MCF 10A (cell line): ENCODE measurements around the gene PRDM8. TPM values are rescaled to one million over a fixed set of nuclear protein-coding genes. Genes with fewer than 3 reads are reported as not detected.
A peak's percentile ranks its signal among the peaks of the same experiment; 100 is the strongest.
"Not testable (repeated sequence)": the region's sequence is repeated elsewhere in the genome, so short reads cannot be mapped to it uniquely, and the experiment has no call there.

Experiments
- BruUV-seq: library from RNA; stranded (reverse); fragments of 400-500 nt; replicated peaks from 2 replicates; lab custom pipeline; 2021; lab: Mats Ljungman, UMichigan
- CTCF ChIA-PET: fragments of 300-600 bp; sonication (Branson Sonifier 250); formaldehyde crosslinking; extraction: SDS; loops from one replicate; lab custom pipeline; 2021; ENCODE audit warnings: antibody characterized with exemption, inconsistent platforms; lab: Yijun Ruan, JAX
- POLR2A ChIA-PET: fragments of 300-600, 350-650 bp; sonication (Branson Sonifier 250); formaldehyde crosslinking; extraction: SDS; loops from one replicate; lab custom pipeline; 2020; ENCODE audit warnings: antibody characterized with exemption, inconsistent platforms; lab: Yijun Ruan, JAX
- DNase-seq: peaks from one replicate; pipeline ENCODE4 v3.0.0-alpha.2; 2018; ENCODE audit not compliant: unreplicated experiment
- H3K27ac Mint-ChIP-seq: one replicate; pipeline ENCODE4 v1.8.0; 2022; ENCODE audit warnings: mild to moderate bottlenecking, low read depth, mixed read lengths; ENCODE audit not compliant: unreplicated experiment
- H3K27me3 Mint-ChIP-seq: one replicate; pipeline ENCODE4 v1.8.0; 2022; ENCODE audit warnings: mixed read lengths; ENCODE audit not compliant: insufficient read depth, unreplicated experiment
- H3K36me3 Mint-ChIP-seq: one replicate; pipeline ENCODE4 v1.8.0; 2022; ENCODE audit warnings: mild to moderate bottlenecking, moderate library complexity, mixed read lengths; ENCODE audit not compliant: insufficient read depth, unreplicated experiment
- H3K4me1 Mint-ChIP-seq: one replicate; pipeline ENCODE4 v1.8.0; 2022; ENCODE audit warnings: mixed read lengths; ENCODE audit not compliant: insufficient read depth, unreplicated experiment
- H3K4me3 Mint-ChIP-seq: one replicate; pipeline ENCODE4 v1.8.0; 2022; ENCODE audit warnings: mild to moderate bottlenecking, moderate library complexity, mixed read lengths; ENCODE audit not compliant: unreplicated experiment
- H3K9me3 Mint-ChIP-seq: one replicate; pipeline ENCODE4 v1.8.0; 2022; ENCODE audit warnings: mixed read lengths; ENCODE audit not compliant: unreplicated experiment
- intact Hi-C: fragments of 100-400 bp; cut with micrococcal nuclease; formaldehyde crosslinking; loops from 2 replicates; pipeline ENCODE4 v1.14.1; 2022
- total RNA-seq: library from RNA; stranded (reverse); gene quantifications from 2 replicates; pipeline ENCODE4 v1.2.3, GENCODE V29; 2022
- TF ChIP-seq, protein P1 (sequence below): fragments of 200-600 bp; IDR thresholded peaks from one replicate; pipeline ENCODE4 v1.8.0; 2022; ENCODE audit warnings: antibody characterized with exemption, mild to moderate bottlenecking; ENCODE audit not compliant: unreplicated experiment

The PRDM8 gene
- total RNA-seq, 1 experiment from 2014 or later = 4.9 TPM

- Mint-ChIP-seq H3K4me3 (no peak overlapping the region), H3K4me1 (peaks cover 5% of the 10 kb centered on the region), H3K27me3 (no peaks in the 10 kb centered on the region), H3K36me3 (no peaks in the 10 kb centered on the region), H3K27ac (no peak overlapping the region), H3K9me3 (no peaks in the 10 kb centered on the region)
- BruUV-seq = no TSS peak
- DNase-seq = no peak
- CTCF ChIA-PET = interaction anchor here (0.6 to 3.0 kb wide), 5 partner anchors 11 to 905 kb away, joined by 3 to 10 read pairs (median 3); no protein-coding TSS in a partner anchor
- TF ChIP-seq, protein P1, sequence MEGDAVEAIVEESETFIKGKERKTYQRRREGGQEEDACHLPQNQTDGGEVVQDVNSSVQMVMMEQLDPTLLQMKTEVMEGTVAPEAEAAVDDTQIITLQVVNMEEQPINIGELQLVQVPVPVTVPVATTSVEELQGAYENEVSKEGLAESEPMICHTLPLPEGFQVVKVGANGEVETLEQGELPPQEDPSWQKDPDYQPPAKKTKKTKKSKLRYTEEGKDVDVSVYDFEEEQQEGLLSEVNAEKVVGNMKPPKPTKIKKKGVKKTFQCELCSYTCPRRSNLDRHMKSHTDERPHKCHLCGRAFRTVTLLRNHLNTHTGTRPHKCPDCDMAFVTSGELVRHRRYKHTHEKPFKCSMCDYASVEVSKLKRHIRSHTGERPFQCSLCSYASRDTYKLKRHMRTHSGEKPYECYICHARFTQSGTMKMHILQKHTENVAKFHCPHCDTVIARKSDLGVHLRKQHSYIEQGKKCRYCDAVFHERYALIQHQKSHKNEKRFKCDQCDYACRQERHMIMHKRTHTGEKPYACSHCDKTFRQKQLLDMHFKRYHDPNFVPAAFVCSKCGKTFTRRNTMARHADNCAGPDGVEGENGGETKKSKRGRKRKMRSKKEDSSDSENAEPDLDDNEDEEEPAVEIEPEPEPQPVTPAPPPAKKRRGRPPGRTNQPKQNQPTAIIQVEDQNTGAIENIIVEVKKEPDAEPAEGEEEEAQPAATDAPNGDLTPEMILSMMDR = no peak
- intact Hi-C loops = no loop called here
- POLR2A ChIA-PET = no interaction called here
Measured at GRCh38 chr4:80171656-80172055, 25.6 kb upstream of the PRDM8 start.

GRCh38 chr4:80172203-80172602 is 25.1 kb upstream of the PRDM8 start:
- Mint-ChIP-seq H3K36me3 (no peaks in the 10 kb centered on the region), H3K9me3 (no peaks in the 10 kb centered on the region), H3K4me3 (no peak overlapping the region), H3K27ac (no peak overlapping the region), H3K27me3 (no peaks in the 10 kb centered on the region), H3K4me1 (peaks cover 5% of the 10 kb centered on the region)
- TF ChIP-seq, protein P1 = no peak
- ChIA-PET CTCF (interaction anchor here (0.5 to 3.0 kb wide), 5 partner anchors 11 to 905 kb away, joined by 3 to 10 read pairs (median 3); no protein-coding TSS in a partner anchor), POLR2A (interaction anchor here (1.1 kb wide), 1 partner anchor 44 kb away, joined by 3 read pairs; no protein-coding TSS in a partner anchor)
- intact Hi-C loops = no loop called here
- no peak for DNase-seq
- BruUV-seq = no TSS peak

DNA sequence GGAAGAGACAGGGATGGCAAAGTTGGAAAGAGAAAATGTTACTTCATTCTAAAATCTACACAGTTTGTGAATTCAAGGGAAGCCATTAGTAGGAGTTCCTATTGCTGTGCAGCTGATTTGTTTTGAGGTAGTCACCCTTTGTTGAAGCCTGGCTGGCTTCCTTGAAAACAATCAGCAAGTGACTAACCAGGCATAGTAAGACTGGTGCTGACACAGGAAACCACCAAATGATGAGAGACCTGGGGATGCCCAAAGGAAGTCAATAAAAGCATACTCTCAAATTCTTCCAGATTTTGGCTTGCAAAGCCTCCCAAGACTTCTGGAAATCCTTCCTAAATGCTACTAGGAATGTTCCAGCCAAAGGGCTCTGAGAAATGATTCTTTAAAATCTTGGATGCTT is 23.9 kb upstream of the PRDM8 start:
- TF ChIP-seq, protein P1 = no peak
- Mint-ChIP-seq H3K27ac (no peak overlapping the region), H3K9me3 (no peaks in the 10 kb centered on the region), H3K27me3 (no peaks in the 10 kb centered on the region), H3K36me3 (no peaks in the 10 kb centered on the region), H3K4me3 (no peak overlapping the region), H3K4me1 (peaks cover 5% of the 10 kb centered on the region)
- CTCF ChIA-PET = interaction anchor here (3.0 kb wide), 1 partner anchor 10 kb away, joined by 10 read pairs; no protein-coding TSS in a partner anchor
- POLR2A ChIA-PET = interaction anchor here (0.8 to 1.1 kb wide), 2 partner anchors 100 to 106 kb away, joined by 3 read pairs; partner anchors contain the start of gene ANTXR2
- BruUV-seq = no TSS peak
- peak; percentile 60 for DNase-seq
- intact Hi-C loops = no loop called here

- Mint-ChIP-seq H3K4me1 (peaks cover 5% of the 10 kb centered on the region), H3K9me3 (no peaks in the 10 kb centered on the region), H3K27ac (no peak overlapping the region), H3K4me3 (no peak overlapping the region), H3K27me3 (no peaks in the 10 kb centered on the region), H3K36me3 (no peaks in the 10 kb centered on the region)
- intact Hi-C loops = no loop called here
- peak; percentile 61 for DNase-seq
- TF ChIP-seq, protein P1 = no peak
- CTCF ChIA-PET = interaction anchor here (0.6 to 3.0 kb wide), 2 partner anchors 9 to 1365 kb away, joined by 4 to 10 read pairs; no protein-coding TSS in a partner anchor
- BruUV-seq = no TSS peak
- POLR2A ChIA-PET = interaction anchor here (0.8 to 1.1 kb wide), 2 partner anchors 101 to 107 kb away, joined by 3 read pairs; partner anchors contain the start of gene ANTXR2
Measured at GRCh38 chr4:80173841-80174240, 23.5 kb upstream of the PRDM8 start.

- H3K27me3 Mint-ChIP-seq, H3K4me3 Mint-ChIP-seq, H3K9me3 Mint-ChIP-seq, intact Hi-C loops, H3K36me3 Mint-ChIP-seq, DNase-seq, BruUV-seq, H3K27ac Mint-ChIP-seq: not testable (repeated sequence)
- ChIA-PET CTCF (interaction anchor here (0.6 to 1.1 kb wide), 2 partner anchors 9 to 34 kb away, joined by 3 read pairs; no protein-coding TSS in a partner anchor), POLR2A (interaction anchor here (0.6 to 1.0 kb wide), 2 partner anchors 19 to 112 kb away, joined by 3 to 4 read pairs; no protein-coding TSS in a partner anchor)
- peaks cover 23% of the 10 kb centered on the region for H3K4me1 Mint-ChIP-seq
Measured at GRCh38 chr4:80177793-80178192, 19.5 kb upstream of the PRDM8 start.
